Stimulated activated CD8-positive, alpha-beta memory T cell treated with anti-CD3 and anti-CD28 coated beads, Interleukin-15, amount 100 ng/mL, for 1 hour (primary cell): ENCODE results near the gene IGHMBP2.

Source experiments
- DNase-seq: peaks from one replicate; pipeline ENCODE4 v3.0.0-alpha.2; 2020; ENCODE audit warnings: low read depth

IGHMBP2 gene

DNA sequence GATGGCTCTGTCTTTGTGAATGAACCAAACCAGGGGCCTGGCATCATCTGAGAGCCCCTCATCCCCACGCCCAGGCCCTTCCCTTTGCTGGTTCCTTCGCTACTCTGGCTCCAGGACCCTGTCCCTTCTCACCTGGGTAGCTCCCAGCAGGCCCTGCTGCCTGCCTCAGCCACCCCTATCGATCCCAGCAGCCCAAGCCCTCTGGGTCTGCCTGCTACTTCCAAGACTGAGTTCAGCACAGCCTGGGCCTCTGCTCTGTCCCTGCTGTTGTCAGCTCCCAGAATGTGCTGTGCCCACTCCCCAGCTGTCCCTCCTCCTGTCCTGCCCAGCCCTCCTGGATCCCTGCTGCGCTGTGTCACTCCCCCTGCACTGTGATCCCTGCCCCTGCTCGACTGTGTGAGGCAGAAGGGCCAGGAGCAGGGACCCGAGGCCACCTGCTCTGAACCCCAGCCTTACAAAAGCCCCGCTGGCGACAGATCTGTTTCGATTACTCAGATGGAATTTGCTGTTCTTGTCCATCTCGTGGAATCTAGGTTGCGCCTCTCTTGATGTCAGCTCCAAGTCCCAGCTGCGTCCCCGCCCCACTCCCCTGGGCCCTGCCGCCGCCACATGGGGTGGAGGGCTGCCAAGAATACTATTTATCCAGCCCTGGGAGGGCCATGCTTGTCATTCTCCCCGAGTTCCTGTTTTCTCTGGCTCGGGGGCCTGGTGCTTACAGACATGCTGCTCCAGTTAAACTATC is 13.0 kb upstream of the IGHMBP2 start:
- no peak for DNase-seq

DNA sequence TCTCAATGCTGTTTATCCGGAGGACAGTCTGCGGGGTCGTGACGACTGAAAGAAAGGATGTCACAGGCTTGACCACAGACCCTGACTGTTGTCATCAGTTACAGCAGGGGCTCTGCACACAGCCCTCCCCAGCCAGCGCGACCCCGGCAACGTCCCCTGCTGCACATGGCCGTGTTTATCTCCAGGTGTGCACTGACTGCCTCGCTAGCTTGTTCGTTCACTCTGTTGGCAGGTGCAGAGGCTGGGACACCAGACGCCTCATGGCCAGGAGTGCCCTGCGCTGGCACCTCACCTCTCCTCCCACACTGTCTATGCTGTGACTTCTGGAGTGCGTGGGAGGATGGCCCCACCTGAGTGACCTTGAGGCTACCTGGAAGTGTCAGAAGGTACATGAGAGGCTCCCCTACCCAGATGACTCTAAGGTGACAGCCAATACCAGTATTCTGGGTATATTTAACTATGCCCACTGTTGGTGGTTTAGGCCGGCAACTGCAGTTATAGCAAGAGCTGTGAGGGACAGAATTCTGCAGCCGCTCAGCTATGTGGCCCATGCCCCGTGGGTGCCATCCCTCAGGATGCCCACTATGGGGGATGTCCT is 12.2 kb upstream of the IGHMBP2 start:
- no peak for DNase-seq

DNA sequence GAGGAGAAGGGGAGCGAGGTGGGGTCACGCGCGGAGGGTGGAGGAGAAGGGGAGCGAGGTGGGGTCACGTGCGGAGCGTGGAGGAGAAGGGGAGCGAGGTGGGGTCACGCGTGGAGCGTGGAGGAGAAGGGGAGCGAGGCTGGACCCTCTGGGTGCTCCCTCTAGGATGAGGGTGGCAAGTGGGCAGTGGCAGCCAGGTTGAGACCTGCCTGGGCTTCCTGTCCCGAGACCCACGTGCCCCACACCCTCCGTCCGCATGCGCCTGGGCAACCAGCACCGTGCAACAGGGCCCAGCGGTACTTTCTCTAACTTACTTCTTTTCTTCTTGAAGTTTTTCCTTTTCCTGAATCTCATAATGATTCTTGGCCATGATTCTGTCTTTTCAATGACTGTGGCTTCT is 11.1 kb upstream of the IGHMBP2 start:
- DNase-seq = no peak

DNA sequence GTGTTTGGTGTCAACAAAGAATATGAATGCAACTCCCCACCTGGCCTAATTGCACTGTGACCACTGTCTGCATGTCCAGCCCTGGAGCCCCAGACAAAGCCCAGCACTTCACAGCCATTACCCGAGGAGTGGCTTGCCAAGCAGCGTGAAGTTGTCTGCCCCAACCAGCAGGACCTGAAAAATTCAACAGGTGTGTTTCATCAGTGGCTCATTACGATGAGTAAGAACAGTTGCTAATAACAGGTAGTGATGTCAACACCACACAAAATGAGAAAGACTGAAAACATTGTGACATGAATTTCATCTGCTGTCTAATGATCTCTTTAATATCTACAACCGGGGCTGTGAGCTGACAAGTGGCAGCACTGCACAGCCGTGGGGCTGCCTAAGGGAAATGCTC is 10.4 kb upstream of the IGHMBP2 start:
- DNase-seq = no peak

DNA sequence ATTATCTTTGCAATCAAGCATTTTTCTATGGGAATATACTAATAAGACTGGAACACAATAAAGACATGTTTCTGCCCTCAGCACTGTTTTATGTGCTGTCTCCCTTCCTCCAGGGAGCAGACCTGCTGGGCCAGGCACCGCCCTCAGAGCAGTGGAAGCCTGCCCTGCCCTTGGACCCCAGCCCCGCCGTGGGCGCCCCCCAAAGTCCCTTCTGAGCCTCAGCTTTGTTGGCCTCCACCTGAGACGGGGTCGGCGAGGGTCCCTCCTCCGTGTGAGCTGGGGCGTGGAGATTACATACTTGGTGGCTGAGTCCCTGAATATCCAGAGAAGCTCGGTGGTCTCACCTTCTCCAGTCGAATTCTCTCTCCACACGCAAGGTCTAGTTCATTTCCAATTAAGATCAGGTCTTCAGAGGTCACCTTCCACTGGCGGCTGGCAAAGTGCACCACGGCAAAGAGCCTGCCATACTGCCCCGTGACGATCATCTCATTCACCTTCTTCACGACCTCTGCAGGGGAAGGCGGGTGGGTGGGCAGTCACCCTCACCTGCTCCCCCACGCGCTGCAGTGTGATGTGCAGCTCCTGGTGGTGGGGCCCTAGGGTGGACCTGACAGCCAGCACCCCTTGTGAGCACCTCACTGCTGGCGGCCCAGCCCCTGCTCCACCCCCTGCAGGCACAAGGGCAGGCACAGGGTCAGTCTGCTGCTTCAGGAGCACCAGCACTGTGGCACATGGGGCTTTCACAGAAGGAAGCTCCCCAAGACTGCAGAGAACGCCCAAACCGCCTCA is 7.3 kb upstream of the IGHMBP2 start:
- no peak for DNase-seq

DNA sequence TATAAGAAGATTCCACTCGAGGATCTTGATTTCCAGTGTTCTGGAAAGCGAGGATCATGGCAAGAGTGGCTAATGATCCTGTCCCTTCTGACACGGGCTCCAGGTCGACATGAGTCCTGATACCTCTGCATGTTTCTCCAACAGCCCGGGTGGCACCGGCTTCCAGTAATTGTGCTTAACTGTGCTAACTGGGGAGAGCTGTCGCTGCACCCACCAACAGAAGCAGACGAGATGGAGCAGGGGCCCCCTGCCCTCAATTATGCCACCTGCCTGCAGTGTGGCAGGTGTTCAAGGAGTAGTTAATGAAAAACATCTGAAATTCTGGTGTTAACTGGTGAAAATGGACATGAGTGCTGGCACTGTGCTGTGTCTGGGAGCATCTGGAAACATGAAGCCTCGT is 6.2 kb upstream of the IGHMBP2 start:
- DNase-seq = no peak

DNA sequence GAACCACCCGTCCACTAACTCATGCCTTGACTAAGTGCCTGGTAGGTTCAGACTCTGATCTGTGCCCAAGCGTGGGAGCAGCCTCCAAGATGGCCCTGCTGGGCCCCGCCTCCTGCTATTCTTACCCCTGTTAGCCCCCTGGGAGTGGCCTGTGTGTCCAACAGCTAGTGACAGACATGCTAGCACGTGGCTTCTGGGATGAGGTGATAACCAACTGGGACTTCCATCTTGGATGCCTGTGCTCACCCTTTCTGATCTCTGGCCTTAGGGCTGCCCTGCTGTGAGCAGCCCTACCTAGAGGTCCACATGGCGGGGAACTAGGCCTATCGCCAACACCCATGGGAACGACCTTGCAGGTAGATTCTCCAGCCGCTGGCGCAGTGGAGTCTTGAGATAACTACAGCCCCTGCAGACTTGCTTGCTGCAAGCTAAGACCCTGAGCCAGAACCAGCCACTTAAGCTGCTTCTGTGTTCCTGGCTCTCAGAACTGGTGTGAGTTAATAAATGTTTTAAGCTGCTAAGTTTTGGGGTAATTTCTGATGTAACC is 2.8 kb upstream of the IGHMBP2 start:
- no peak for DNase-seq

DNA sequence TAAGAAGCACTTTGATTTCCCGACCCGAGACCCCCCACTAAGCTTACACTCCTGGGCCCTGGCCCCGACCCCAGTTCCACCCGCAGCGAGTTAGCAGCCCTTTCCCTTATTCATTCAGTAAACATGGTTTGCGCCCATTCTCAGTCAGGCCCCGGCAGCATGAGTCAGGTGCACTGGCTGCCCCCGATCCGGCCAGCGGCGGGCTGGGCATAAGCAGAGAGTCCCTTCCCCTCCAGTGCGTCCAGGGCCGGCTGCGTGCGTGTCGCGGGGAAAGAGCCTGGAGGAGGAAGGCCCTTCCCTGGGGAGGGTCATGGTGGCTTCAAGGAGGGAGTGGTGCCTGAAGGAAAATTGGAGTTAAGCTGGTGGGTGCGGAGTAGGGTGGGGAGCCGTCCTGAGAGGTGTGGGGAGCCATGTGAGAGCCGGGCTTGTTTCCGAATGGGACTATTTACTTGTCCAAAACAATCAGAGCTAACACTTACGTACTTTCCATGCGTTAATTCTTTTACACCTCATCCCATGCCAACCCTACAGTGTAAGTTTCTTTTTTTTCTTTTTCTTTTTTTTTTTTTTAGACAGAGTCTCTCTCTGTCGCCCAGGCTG is 657 bp downstream of the IGHMBP2 start:
- DNase-seq = no peak

DNA sequence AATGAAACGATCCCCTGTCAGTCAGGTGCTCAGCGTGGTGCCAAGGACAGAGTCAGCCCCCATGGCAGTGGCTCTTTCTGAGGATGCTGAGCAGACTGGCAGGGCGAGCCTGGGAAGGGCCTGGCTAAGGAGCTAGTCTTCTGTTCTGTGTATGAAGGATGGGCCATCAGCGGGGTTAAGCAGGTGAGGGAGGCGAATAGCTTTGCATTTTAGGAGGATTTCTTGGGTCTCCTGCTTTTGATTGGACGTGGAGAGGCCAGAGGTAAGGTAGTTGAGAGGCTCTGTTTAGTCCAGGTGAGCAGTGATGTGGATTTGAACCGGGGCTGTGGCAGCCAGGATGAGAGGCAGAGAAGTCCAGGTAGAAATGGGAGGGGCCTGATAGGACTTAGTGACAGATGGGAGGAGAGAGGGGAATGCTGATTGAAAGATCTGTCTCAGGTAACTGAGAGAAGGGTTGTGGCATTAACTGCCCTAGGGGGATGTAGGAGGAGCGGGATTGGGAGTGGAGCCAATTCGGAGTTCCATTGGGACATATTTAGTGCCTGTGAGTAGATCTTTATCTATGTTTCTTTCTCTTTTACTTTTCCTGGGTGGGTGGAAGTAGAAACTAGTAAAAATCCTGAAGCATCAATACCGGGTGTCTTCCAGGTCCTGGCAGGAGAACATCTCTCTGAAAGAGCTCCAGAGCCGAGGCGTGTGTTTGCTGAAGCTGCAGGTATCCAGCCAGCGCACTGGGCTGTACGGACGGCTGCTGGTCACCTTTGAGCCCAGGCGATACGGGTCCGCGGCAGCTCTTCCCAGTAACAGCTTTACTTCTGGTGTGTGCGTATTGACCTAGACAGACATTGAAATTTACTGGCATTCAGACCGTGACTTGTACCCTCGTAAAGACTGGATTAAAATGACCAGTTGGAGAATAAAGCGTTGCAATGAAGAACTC is 2.0 kb downstream of the IGHMBP2 start:
- DNase-seq = no peak

DNA sequence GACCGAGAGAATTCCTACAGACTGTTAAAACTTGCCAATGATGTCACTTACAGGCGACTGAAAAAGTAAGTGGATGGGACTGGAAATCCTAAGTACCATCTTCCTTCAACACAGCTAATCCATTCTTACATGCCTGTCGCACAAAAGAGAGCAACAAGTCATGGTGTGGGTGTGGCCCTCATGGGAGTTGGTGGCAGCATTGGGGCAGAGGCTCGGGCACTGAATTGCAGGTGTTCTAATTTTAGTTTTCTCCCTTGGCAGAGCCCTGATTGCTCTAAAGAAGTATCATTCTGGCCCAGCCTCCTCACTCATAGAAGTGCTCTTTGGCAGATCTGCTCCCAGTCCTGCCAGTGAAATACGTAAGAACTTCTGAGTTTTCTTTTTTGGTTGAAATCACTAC is 4.6 kb downstream of the IGHMBP2 start:
- DNase-seq = no peak

DNA sequence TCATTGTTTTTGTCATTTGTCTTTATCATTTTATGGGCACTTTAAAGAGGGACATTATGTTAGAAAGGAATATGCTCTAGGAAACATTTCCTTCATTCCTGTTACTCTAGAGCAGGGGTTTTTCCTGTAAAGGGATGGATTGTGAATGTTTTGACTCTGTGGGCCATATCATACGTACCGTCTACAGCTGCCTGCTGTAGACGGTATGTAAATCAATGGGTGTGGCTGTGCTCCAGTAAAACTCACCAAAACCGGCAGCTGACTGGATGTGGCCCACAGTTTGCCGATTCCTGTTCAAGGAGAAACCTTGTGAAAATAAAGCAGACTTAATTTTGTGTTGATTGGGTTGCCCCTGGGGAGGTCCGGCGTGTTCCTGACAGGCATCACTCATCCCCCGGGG is 7.3 kb downstream of the IGHMBP2 start:
- DNase-seq = no peak

DNA sequence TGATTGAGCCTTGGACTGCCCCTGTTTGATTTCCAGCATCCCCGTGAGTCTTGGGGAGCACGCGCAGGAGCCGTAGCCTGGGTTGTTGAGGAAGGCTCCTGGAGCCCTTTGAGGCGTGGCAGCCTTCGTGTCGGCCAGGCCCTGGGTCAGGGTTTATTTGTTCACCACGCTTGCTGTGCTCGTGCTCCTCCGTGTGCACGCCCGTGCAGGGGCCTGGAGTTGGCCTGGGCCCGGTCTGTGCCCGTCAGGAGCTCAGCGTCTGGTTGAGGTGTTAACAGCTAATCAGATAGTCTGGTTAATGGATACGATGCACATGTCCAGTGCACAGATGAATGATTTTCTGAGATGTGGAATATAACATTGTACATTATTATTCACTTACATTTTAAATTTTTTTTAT is 8.0 kb downstream of the IGHMBP2 start:
- DNase-seq = no peak

DNA sequence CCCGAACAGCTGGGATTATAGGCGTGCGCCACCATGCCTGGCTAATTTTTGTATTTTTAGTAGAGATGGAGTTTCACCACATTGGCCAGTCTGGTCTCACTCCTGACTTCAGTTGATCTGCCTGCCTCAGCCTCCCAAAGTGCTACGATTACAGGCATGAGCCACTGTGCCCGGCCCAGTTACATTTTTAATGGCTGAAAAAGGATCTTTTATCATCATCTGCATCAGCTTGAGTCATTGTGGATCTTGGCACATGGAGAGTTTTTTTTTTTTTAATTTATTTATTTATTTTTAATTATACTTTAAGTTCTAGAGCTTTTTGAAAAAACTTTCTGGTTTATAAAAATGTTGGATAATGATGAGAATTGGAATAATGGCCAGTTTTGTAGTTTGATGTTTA is 8.6 kb downstream of the IGHMBP2 start:
- no peak for DNase-seq

DNA sequence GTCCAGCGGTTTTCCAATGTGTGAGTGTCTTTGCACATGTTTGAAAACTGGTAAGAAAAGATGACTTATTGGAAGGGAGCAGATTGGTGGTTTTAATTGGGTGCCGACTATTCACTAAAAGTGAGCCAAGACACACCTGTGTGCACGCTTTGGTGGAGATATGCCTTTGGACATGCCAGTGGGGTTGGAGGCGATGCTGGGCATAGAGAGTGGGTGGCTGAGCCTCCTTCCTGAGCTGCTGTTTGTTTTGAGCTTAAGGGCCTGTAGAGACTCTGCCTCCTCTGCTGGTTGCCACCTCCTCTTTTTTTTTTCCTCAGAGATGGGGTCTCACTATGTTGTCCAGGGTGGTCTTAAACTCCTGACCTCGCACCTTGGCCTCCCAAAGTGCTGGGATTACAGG is 9.5 kb downstream of the IGHMBP2 start:
- DNase-seq = no peak

DNA sequence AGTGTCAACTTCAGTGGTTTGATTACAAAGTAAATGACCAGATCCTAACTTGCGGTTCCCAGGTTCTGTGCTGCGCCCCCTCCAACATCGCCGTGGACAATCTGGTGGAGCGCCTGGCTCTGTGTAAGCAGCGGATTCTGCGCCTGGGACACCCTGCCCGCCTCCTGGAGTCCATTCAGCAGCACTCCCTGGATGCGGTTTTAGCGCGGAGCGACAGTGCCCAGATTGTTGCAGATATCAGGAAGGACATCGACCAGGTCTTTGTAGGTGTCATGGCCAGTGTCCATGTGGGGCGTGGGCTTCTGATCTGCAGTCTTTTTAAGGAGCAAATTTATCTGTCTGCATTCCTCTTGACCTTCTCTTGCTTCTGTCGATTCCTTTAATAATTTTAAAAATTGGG is 11.1 kb downstream of the IGHMBP2 start:
- no peak for DNase-seq

DNA sequence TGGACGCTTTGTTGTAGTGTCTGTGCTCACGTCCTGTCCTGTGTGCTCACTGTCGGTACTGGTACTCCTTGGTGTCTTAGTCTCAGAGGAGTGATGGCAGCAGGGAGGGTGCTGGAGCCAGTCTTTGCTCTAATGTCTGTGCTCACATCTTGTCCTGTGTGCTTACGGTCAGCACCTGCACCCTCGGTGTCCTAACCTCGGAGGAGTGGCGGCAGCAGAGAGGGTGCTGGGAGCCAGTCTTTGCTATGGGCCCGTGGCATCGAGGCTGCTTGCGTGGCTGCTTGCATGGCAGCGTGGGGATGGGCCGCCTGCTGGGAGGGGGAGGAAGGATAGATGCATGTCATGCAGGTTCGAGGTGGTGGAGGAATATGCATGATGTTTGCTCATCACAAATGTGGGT is 12.7 kb downstream of the IGHMBP2 start:
- no peak for DNase-seq

DNA sequence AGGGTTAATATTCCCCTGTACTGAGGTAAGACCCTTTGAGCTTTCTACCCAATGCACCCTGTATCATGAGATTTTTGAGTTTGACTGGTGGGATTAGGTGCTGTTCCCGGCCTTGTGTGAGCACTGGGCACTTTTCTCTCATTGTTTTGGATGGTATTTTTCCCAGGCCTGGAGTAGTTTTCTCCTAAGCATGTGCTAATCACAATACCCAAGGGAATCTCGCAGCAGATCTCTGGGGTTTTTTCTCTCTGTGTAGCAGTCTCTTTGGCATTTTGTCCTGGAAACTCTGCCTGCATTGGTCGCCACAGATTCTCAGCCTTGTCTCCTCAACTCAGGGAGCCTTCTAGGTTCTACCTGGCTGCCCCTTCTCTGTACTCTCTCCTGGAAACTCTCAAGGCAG is 19.9 kb downstream of the IGHMBP2 start:
- DNase-seq = no peak

DNA sequence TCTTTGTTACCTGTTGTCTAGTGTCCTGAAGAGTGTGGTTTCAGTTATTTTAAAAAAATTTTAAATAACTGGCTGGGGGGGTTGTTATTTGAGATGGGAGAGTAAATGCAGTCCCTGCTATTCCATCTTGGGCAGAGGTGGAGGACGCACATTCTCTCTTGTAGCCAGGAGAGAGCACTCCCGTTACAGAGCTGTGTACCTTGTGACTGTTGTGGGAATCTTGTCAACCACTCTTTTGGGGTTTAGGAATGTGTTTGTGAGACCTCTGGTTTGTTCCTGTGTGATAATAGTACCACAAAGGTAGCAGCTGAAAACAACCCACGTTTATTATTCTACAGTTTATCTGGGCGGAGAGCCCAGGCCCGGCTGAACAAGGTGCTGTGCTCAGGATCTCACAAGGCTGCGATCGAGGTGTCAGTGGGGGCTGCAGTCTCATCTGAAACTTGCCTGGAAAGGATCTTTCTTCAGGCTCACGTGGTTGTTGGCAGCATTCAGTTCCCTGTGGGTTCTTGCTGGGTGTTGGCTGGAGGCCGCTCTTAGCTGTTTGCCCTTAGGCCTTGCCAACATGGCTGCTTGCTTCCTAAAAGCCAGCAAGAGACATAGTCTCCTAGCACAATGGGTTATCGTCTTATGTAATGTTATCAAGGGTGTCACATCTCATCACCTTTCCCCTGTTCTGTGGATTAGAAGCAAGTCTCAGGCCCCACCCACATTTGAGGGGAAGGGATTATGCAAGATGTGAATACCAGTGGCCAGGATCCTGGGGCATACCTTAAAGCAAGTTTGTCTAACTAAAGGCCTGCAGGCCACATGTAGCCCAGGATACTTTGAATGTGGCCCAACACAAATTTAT is 20.6 kb downstream of the IGHMBP2 start:
- DNase-seq = no peak

DNA sequence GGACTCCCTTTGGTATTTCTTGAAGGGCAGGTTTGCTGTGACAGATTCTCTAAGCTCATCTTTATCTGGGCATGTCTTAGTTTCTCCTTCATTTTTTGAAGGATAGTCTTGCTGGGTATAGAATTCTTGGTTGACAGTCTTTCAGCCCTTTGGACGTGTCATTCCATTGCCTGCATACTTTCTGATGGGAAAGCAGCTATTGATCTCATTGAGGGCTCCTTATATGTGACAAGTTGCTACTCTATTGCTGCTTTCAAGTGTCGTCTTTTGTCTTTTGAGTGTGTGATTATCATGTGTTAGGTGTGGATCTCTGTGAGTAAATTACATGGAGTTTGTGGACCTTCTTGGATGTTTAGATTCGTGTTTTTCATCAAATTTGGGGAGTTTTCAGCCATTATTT is 21.9 kb downstream of the IGHMBP2 start:
- no peak for DNase-seq

DNA sequence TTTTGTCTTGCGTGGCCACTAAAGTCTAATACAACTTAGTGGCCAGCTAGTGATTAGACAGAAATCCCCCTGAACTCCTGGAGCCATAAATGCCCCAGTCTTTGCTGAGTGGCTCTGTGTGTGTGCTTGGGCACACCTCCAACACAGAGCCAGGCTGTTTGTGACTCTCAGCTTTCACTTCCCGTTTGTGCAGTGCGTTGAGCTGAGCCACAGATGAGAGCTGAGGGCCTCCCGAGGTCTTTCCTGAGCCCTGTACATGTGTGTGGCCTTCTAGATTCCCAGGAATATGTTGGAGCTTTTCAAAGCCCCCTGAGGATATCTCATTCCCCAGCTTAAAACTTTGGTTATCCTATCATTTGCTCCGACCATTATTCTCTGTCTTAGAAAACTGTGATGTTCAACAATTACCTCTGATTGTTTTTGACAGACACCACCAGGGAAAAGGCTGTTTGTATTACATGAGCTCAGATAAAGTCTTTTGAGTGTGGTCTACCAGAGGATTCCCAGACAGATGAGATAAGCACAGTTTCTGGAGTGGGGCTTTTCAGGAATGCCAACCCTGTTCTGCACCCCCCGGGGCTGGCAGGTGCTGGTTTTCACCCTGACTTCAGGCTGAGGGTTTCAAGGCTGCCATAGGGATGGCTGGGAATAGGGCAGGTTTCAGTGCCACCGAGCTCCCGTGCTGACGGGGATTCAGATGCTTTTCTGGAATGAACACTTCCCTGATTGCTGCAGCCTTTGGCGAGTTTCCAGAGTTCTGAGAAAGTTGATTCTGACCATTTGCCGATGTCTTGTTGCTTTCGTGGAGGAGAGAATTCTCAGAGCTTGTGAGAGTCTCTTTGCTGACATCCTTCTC is 23.8 kb downstream of the IGHMBP2 start:
- DNase-seq = no peak
